MM.1S (cell line): ENCODE data around the gene SREBF2.

Experiments used
- CTCF ChIP-seq: fragments of 300-600 bp; sonication (generic); IDR thresholded peaks from 2 replicates; pipeline ENCODE4 v1.5.1; 2016; ENCODE audit warnings: antibody characterized with exemption, low read length, mixed read lengths
- EZH2 ChIP-seq: fragments of 300-600 bp; sonication (generic); optimal IDR thresholded peaks from 2 replicates; pipeline ENCODE3; 2017; ENCODE audit warnings: low read depth, mild to moderate bottlenecking, antibody characterized with exemption, low read length, mixed read lengths
- EZH2phosphoT487 ChIP-seq: fragments of 300-600 bp; sonication (generic); IDR thresholded peaks from 2 replicates; pipeline ENCODE4 v1.6.1; 2018; ENCODE audit warnings: antibody characterized with exemption, low read length

GRCh38 chr22:41815716-41816115, 17.2 kb upstream of the SREBF2 start:
- TF ChIP-seq CTCF = no peak
- TF ChIP-seq EZH2phosphoT487 = no peak
- TF ChIP-seq EZH2 = no peak
